GM21737 (cell line): Measurements from ENCODE around the gene RTN4RL2.

Source experiments
- ATAC-seq: cut with Tn5 transposase; IDR thresholded peaks from one replicate; pipeline ENCODE4 v1.9.1; 2021; ENCODE audit warnings: mild to moderate bottlenecking, moderate library complexity; ENCODE audit not compliant: unreplicated experiment

The RTN4RL2 gene

DNA sequence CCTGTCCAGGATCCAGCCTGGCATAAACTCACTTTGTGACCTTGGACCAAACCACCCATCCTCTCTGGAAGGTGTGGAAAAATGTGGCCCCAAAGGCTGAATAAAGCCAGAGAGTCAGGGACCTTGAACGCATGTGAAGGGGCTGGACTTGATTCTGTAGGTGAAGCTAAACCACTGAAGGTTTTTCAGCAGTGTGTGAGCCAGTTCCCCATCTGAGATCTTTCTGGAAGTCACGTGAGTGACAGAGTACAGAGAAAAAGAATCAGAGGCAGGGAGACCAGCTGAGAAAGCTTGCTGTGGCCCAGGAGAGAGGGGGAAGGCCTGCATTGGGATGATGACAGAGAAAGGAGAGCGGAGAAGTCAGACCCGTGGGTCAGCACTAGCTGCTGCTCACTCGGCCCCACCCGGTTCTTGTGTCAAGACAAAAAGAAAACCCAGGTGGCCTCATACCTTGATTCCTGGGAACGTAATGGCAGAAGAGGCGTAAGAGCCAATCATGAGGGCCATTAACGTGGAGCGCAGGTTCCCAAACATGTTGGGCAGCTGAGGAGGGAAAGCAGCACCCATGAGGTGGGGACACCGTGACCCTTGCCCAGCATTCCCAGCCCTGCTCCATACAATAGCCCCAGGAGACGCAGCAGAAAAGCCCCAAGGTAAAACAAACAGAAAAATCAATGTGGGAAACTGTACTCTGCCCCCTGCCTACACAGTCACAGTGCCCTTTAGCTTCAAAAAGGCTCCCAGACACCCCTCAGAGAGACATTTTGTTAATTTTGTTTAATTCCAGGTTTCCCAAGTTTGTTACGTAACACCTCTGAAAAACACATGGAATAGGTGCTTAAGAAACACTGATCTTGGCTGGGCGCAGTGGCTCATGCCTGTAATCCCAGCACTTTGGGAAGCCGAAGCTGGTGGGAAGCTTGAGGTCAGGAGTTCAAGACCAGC lies 37.2 kb downstream of the RTN4RL2 start:
- no peak for ATAC-seq

DNA sequence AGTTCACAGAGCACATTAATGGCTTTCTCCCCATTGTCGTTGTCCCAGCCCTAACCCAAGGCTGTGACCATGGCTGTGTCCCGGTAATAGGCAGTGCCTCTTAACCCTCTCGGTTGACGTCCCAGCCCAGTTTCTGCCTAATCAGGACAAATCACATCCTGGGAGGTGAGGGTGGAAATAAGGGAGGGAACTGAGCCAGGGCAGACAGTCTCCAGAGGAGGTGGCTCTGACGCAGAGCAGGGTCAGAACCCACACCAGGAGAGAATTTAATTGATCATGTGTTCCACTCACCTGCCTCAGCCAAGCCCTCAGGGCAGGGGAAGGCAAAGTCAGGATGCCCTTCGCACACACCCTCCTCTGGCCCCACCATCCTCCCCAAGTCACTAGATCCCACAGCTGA lies 38.2 kb downstream of the RTN4RL2 start:
- no peak for ATAC-seq

DNA sequence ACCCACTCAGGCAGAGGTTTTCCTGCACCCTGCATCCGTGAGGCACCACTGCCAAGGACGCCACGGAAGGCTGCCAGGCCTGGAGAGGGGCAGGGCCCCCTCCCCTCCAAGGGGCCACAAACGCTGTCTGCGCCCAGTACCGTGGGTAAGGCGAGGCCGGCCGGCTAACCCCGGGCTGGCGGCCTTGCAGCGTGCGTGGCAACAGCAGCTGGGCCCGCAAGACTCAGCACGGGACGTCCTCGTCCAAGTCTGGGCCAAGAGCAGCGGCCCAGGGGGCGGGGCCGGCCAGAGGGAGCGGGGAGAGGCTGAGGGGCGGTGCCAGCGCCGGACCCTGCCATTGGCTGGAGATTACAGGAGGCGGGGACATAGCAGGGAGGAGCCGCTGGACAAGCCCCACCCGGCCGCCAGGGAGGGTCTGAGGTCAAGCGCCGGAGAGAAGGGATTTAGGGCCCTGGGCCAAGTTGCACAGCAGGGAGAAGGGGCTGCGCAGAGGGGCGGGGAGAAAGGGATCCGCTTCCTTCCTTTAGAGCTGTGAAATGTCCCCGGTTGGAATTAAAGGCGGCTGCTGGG lies 39.2 kb downstream of the RTN4RL2 start:
- peak; percentile 98 for ATAC-seq

DNA sequence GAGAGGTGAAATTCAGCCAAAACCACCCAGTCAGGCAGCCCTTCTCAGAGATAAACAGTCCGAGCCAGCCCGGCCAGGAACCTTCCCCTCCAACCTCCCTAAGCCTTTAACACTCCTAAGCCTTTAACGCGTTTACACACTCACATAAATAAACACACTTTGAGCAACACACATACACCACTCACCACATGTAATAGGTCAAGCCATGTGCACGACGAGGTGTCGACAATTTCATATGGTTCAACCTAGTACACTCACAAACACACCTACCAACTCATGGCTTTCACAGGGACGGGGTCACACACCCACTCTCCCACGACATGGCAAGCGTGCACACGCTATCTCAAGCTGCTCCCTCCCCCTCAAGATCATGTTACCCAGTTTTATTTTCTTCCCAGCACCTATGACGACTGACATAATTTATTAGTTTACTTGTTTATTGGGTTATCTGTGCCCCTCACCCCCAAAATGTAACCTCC lies 39.7 kb downstream of the RTN4RL2 start:
- no peak for ATAC-seq

DNA sequence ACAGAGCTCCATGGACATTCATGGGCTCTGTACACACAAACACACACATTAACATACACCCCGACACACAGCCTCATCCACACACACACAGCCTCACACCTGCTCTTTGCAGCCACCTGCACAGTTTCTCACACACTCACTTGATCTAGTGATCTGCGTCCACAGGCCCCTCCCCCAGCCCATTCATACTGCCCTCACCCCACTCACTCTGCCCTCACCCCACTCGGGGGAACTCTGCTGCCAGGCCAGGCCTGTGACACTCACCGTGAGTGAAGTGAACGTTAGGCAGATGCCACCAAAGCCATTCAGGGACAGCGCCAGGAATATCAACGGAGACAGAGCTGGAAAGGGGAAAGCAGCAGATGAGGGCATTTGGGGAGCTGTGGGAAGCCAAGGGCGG lies 40.2 kb downstream of the RTN4RL2 start:
- no peak for ATAC-seq

DNA sequence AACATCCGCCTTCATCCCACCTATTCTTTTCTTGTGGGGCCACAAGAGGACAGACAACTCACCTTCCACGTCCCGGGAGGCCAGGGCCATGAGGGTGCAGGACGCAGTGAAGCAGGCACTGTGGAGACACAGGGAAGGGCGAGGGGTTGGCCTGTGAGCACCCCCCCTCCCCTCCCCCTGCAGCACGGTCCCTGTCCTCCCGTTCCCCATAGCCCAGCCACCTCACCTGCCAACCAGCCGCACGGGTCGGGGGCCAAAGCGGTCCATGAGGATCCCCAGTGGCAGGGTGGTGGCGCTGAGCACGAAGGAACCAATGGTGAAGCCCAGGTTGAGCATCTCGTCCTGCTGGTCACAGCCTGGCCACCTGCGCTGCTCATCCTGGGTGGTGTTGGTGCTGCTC lies 40.6 kb downstream of the RTN4RL2 start:
- no peak for ATAC-seq

DNA sequence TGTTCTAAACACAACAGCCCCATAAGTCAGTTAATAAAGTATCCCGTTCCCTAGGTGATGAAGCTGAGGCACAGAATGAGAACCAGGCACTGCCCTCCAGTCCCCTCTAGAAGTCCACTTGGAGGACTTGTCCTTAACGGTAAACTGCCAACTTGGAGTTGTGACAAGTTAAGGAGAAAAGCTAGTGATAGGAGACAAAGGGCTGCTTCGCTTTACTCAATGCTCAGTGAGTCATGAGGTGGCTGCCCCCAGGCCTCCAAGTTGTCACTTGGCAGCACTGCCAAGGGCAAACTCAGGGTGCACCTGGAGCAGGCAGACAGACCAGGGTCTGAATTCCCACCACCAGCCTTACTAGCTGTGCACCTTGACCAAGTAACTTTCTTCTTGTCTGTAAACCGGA lies 41.6 kb downstream of the RTN4RL2 start:
- ATAC-seq = no peak

DNA sequence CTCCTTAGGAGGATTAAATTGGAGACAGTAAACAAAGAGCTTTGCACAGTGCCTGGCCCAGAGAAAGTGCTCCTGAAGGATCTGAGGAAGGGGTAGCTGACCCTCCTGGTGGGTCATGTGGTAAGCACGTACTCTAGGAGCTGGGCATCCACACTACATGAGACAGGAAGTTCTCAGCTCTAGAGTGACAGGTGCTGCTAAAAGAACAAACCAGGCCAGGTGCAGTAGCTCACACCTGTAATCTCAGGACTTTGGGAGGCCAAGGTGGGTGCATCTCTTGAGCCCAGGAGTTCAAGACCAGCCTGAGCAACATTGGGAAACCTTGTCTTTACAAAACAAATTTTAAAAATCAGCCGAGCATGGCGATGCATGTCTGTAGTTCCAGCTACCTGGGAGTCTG lies 42.0 kb downstream of the RTN4RL2 start:
- no peak for ATAC-seq

DNA sequence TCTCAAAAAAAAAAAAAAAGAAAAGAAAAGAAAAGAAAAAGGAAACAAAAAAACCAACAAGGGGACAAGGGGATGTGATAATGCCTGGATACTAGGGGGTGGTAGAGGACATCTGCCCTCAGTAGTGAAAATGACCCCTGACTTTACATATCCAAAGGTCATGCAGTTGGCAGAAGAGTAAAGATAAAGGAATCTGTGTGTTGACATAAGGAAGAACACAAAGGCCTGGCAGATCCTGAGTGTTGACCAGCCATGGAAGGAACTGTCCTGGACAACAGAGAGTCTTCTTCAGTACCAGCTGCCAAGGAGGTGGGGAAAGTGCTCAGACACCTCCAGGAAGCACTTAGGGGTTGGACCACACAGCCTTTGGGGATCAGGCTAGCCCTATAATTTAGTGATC lies 42.5 kb downstream of the RTN4RL2 start:
- ATAC-seq = no peak

DNA sequence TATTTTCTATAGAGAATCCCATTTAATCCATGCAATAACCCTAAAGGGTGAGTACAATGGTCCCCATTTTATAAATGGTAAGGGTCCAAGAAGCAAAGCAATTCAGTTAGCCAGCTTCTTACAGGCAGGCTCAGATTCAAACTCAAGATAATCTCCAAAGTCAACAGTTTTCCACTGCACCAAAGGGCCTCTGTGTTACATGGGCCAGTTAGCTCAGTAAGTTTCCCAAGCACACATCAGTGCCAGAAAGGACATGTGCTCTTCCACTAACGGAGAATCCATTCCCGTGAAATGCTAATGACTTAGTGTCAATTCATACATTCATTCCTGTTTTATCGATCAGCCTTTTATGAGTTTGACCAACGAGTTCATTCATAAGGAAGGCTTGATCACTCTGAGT lies 44.2 kb downstream of the RTN4RL2 start:
- no peak for ATAC-seq

DNA sequence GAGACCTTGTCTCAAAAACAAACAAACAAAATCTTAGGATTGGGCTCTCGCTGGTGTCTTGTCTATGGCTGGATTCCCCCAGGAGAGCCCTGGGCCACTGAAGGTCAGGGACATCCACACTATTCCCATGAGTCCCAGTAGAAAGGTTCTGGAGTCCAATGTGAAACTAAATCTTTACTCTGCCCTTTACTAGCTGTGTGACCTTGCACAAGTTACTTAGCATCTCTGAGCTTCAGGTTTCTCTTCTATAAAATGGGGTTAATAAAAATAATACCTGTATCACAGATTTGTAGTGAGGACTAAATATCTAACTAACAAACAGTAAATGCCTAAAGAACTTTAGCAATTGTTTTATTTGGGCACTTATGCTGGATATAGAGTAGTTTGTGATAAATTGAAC lies 46.2 kb downstream of the RTN4RL2 start:
- ATAC-seq = no peak

DNA sequence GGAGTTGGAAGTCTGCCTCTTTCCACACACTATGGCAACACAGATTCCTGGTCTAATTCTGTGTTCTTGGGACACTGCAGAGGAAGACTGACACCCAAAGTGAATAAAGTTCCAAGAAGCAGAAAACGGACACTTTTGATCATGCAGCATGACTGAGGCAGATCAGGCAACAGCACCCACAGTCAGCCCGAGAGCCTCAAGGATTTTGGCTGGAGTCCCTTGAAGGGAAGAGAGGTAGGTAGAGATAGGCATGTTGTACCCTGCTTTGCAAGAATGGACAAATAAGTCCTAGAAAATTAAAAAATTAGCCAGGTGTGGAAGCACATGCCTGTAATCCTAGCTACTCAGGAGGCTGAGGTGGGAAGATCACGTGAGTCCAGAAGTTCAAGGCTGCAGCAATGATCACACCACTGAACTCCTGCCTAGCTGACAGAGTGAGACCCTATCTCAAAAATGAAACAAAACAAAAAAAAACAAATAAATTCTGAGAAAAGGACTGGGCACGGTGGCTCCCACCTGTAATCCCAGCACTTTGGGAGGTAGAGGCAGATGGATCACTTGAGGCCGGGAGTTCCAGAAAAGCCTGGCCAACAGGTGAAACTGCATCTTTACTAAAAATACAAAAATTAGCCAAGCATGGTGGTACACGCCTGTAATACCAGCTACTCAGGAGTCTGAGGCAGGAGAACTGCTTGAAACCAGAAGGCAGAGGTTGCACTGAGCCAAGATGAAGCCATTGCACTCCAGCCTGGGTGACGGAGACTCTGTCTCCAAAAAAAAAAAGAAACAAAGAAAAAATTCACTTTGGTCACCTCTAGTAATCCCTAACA lies 48.2 kb downstream of the RTN4RL2 start:
- no peak for ATAC-seq

DNA sequence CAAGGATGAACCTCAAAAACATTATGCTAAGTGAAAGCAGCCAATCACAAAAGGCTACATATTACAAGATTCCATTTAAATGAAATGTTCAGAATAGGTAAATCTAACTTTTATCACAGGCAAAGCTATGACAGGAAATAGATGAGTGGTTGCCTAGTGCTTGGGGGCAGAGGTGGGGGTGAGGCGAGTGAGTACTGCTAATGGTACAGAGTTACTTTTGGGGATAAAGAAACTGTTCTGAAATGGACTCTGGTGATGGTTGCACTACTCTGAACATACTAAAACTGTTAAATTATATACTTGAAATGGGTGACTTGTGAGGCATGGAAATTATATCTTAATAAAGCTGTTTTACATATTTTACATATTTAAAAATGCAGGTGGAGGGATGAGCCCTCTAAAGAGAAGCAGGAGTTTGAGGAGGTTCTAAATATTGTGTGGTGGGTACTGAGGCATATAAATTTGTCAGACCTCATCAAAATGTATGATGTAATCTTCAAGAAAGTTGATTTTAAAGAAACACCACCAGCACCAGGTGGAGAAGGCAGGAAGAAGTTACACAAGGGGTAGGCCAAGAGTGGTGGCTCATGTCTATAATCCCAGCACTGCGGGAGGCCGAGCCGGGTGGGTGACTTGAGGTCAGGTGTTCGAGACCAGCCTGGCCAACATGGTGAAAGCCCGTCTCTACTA lies 51.6 kb downstream of the RTN4RL2 start:
- ATAC-seq = no peak

DNA sequence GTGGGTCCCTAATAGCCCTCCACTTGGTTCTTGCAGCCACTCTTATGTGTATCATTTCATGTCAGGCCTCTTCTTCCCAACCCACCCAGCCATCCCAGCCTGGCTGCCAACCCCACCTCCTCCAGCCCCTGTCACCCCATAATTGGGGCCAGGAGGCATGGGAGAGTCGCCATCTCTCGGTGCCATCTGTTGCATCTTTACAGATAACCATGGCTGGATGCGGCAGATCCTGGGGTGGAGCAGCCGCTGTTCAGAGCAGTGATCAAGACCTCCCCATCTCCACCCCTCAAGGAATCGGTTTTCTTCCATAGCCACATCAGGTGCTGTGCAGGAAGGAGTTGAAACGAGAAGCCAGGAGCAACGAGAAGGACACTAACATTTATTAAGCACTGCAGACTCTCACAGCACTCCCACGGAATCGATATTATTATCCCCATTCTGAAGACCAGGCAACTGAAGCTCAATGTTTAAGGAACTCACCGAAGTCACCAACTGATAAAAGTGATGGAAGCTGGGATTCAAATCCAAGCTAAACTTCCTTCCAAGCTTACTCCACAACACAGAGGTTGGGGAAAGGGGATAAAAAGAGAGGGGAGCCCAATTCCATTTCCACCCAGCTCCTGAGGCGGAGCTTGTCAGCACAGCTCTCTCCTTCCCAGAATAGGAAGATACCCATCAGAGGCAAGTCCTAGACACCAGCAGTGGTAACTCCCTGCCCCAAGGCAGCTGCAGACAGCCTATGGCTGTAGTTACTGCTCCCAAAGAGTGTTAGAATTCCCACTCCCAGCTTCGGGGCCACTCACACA lies 52.5 kb downstream of the RTN4RL2 start:
- ATAC-seq = no peak

DNA sequence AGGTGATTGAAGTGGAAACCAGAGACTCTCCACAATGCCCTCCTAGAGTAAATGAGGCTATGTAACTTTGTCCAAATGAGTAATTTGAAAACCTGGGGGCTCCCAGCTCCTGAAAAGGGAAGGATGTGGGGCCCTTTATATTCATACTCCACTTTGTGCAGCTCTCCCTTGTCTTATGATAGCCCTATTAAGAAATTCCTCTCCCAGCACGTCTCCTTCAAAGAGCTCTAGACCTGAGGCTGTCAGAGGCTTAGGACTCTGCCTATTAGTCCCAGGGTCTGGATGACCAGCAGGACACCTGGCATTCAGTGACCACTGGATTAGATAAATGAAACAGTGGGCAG lies 53.1 kb downstream of the RTN4RL2 start:
- ATAC-seq = no peak

DNA sequence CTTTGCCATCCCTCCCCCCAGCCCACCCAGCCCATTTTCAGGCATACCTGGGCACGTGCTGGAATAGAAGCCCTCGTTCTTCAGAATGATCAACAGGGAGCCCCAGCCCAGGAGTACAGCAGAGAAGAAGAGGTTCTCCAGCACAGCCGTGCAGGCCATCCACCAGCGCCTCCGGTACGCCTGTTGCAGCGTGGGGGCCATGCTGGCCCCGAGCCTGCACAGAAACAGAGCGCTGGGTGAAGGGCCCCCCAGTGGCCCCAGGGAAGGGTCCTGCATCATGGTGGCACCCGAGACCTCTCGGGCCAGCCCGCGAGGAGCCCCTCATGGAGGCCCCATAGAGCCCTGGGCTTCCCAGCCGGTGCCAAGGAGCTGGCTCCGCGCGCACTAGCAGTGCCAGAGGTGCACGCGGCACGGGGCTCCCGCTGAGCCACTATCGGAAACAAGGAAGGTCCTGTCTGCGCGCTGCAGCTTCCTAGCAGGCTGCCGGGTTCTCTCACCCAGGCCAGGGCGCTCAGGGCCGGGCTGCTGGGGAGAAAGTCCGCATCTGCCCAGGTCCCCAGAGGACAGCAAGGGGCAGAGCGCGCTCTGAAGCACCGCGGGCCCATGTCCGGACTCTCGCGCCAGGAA lies 53.7 kb downstream of the RTN4RL2 start:
- peak; percentile 20 for ATAC-seq

DNA sequence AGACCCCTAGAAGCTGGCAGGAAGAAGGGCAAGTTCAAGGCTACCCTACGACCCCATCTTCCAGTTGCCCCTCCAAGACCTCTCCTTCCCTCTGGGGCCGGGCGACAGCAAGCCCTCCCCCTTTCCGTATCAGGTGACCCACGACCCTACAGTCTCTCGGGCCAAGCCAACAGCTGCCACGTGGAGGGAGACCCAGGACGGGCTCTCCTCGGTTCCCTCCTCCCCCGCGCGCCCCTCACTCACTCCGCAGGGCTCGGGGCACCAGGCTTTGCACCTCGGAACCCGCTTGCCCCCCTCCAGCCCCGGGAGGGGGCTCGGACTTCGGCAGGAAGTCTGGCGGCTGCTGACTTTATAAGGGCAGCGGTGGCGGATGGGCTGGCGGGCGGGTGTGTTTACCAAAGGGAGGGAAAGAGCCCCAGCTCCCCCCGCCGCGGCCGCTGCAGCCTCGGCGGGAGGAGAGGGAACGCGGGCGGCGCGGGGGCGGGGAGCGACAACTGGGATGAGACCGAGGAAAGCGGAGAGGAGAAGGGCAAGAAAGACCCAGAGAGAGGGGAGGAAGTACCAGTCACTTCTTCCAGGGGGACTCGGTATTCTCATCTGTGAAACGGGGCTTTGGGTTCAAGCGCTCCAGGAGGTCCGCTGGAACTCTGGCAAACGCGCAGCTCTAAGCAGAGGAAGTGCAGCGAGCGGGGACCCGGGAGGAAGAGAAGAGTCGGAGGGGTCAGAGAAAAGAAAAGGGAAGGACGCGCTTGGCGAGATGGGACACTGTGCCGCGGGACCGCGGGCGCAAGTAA lies 54.4 kb downstream of the RTN4RL2 start:
- peak; percentile 49 for ATAC-seq

DNA sequence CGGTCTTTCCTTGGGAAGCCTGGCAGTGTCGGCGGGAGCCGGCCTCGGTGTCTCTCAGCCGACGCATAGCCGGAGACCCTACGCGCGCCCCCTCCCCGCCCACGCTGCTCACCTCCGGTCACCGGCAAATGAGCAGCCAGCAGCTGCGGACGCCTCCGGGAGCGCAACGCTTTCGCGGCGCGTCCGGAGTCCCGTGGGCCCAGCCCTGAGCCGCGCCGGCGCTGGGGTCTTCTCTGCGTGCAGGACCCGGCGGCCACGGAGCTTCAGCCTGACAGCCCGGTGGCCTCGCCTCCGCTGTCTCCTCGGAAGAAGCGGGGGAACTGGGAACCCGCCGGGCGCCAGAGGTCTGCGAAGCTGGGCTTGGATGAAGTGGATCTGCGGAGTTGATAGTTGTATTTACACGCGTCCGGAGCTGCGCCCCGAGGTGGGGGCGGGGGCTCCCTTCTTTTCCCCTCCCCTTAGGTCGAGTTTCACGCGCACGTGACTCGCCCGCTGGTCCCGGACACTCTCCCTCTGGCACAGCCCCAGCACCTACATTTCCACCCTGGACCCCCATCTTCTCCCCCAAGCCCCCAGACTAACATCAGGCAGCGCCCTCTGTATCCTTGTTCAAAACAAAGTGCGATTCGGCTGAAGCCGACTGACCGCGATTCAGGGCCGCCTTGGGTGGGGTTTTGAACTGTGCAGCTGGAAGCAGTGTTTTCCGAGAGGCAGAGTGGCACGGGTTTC lies 55.2 kb downstream of the RTN4RL2 start, which contains the start of gene SLC43A1:
TSS of gene SLC43A1 (minus strand) at position 371 of the 729 bp plus-strand sequence. CDS start 1,591 bp downstream, outside the sequence.
- ATAC-seq = peak; percentile 49
